ENCODE data around the gene LSM14A.
"Not testable (repeated sequence)": the region's sequence is repeated elsewhere in the genome, so short reads cannot be mapped to it uniquely, and the experiment has no call there.

LSM14A gene

DNA sequence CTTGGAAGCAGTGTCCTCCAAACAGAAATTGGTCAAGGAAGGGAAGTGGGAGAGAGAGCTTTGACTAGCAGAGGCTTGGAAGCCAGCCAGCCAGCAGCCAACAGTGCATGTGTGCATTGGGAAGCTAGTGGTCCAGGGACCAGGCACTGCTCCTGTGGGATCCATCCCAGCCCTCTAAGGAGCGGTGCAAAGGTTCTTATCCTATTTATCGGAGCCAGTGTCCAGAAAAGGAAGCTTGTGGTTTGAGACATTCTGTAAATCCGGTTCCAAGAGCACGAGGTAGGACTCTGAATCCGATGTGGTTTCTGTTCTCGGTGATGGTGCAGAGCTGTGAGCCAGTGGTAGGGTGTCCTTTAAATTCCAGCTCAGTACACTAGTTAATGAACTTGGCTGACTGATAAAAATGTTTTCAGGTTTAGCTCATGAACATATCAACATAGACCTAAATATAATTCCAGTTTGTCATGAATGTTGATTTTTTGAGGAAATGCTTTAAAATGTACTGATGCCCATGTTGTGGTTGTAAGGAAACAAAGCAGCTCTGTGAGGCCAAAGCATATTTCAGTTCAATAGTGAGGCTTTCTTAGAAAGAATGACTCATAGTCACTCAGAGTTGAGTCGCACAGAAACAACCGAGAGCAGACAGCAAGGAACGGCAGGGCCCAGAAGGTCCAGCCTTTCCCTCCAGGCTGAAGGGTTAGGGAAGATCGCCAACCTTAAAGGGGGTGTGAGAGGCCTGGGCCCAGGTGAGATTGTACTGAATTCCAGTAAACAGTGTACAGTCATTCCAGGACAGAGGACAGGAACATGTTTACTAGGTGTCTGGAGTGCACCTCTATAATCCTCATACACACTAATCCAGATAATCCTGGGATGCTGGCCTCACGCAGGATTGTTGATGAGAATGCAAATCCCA is 60.5 kb downstream of the LSM14A start:
- DNase-seq = no peak

DNA sequence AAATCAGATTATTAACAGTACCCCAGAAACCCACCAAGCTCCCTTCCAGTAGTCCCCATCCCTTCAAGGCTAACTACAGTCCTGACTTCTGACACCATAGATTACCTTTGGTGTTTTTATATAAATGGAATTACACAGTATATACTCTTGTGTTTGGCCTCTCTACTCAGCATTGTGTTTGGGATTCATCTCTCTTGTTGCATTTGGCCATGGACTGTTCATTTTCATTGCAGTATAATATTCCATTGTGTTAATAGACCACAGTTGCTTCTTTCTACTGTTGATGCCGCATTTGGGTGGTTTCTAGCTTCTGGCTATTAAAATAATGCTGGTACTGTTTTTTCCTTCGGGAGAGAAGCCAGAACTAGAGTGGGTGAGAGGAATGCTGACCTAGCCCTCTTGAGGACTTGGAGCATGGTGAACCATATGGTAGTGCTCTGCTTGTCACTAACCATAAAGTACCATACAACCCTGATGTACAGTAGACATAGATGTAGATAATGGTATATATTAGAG is 63.2 kb downstream of the LSM14A start:
- no peak for DNase-seq

DNA sequence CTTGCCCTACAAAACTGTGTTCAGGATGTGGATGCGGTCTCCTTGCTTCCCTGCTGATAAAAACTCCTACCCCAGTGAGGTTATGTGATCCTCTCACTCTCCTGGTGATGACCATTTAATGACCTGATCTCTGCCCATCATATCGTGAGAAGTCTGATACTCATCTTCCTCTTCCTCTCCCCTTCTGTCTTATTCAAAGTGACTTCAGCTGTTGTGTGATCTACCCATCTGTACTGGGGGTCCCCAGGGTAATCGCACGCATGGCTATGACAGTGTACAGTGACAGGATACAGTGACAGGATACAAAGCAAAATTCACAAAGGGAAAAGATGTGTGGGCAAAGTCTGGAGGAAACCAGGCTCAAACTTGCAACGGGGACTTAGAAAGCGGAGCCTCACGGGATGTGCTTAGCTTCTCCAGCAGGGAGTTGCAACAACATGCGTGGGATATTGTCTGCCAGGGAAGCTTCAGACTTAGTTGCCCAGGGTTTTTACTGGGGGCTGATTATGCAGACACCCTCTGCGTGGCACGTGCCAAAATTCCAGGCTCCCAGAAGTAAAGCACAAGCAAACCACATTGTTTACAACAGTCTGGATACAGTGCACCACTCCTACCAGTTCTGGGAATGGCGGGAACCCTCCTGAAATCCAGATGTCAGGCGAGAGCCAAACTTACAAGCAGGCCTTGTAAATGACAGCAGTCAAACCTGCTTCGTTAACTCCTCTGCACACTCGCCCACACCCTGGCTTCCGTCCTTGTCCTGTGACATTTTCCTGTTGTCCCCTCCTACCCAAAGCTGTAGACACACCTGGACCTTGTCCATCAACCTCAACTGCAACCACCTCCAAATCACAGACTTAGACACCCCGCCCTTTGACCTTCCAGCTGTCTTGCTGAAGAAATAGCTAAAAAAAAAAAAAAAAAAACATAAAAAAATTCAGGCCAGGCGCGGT is 64.0 kb downstream of the LSM14A start:
- DNase-seq = no peak

DNA sequence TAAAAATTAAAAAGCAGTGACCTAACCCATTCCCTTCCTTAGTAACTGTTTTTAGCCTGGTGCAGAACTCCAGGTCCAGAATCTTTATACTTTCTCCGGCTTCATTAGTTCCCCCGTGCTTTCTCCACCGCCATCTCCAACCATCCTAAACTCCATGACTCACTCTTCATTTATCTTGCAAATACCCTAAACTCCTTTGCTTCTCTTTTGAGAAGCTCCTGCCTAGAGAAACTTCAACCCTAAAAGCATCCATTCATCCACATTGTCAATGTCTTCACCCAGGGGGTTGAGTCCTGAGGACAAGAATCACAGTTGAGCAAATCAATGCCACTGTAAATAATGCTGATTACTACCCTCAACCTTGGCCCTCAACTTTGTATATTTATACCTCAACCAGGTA is 65.0 kb downstream of the LSM14A start:
- DNase-seq = no peak

DNA sequence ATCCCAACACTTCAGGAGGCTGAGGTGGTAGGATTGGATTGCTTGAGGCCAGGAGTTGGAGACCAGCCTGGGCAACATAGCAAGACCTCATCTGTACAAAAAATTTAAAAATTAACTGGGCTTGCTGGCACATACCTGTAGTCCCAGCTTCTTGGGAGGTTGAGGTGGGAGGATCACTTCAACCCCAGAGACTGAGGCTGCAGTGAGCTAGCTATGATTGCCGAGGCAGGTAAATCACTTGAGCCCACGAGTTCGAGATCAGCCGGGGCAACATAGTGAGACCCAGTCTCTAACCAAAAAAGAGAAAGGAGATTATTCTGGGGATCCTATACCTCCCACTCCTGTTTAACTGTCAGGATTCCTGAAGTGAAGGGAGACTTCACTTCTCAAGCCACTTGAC is 65.6 kb downstream of the LSM14A start:
- no peak for DNase-seq

DNA sequence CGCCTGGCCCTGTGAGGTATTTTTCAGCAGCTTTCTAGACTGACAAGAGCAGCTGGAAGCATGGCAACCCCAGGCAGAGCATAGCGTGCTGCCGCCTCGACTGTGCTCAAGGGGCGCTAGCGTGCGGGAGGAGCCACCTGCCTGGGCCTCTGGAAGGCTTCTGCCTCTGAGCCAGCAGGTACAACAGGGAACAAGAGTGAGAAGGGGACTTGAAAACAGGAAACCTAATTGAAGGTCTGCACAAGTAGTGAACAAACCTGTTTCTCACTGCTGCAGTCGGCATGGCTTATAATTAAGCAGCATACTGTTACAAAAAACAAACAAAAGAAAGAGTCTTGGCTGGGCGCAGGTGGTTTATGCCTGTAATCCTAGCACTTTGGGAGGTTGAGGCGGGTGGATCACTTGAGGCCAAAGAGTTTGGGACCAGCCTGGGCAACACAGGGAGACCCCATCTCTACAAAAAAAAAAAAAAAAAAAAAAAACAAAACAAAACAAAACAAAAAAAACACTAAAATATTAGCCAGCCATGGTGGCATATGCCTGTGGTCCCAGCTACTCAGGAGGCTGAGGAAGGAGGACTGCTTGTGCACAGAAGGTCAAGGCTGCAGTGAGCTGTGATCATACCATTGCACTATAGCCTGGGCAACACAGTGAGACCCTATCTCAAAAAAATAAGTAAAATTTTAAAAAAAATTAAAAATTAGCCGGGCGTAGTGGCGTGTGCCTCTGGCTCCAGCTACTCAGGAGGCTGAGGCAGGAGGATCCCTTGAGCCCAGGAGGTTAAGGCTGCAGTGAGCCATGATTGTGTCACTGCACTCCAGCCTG is 69.4 kb downstream of the LSM14A start:
- no peak for DNase-seq

DNA sequence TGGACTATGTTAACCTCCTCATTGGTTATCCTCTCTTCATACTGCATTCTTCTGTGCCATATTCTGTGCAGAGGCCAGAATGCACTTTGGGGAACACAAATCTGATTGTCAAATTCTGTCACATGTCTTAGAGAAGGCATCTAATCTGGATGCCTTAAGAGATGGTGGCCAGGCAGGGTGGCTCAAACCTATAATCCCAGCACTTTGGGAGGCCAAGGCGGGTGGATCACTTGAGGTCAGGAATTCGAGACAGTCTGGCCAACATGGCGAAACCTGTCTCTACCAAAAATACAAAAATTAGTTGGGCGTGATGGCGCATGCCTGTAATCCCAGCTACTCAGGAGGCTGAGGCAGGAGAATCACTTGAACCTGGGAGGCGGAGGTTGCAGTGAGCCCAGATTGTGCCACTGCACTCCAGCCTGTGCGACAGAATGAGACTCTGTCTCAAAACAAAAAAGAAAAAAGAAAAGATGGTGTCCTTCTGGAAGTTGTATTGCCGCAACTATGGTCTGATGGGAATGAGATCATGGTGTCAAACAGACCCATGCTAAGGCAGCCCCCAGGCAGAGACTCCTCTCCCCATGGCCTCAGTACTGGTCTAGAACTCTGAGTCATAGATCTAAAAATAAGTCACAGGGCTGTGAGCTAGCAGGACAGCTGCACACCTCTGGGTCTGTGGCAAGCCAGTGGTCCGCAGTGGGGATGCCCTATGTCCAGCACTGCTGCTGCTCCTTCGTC is 71.0 kb downstream of the LSM14A start:
- not testable (repeated sequence) for DNase-seq

DNA sequence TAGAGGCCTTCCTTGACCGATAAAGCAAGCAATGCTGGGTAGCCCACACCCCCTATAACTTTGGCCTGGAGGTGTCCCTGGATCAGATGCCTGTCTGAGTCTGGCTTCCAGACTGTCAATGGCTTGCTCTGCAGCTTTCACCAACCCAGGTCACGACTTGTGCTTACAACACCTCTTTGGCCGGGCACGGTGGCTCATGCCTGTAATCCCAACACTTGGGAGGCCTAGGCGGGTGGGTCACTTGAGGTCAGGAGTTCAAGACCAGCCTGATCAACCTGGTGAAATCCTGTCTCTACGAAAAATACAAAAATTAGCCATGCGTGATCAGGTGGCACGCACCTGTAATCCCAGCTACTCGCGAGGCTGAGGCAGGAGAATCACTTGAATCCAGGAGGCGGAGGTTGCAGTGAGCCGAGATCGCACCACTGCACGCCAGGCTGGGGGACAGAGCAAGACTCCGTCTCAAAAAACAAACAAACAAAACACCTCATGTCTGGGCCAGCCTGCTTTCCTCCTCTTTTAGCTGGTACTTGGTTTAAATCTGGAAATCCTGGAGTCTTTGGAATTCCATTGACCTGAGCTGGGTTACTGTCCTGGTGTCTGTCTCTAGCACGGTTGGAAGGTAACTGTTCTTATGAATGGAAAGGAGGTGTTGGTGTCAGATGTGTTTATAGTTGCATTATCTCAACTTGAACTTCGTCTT is 71.7 kb downstream of the LSM14A start:
- no peak for DNase-seq

DNA sequence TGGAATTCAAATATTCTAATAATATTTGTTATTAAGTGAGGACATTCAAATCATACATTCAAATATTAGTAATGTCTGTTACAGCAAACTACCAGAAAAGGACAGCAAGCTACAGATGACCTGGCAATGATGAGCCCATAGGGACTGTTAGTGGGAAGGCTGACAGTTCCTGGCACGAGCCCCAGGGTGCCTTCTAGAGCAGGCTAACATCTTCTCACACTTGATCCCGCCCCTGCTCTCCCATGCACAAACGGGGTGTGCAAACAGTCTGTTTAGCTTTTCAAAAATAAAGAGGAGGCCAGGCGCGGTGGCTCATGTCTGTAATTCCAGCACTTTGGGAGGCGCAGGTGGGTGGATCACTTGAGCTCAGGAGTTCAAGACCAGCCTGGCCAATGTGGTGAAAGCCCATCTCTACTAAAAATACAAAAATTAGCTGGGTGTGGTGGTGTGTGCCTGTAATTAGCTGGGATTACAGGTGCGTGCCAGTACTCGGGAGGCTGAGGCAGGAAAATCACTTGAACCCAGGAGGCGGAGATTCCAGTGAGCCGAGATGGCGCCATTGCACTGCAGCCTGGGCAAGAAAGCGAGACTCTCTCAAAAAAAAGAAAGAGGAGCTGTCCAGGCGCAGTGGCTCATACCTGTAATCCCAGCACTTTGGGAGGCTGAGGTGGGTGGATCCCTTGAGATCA is 72.5 kb downstream of the LSM14A start:
- DNase-seq = no peak

DNA sequence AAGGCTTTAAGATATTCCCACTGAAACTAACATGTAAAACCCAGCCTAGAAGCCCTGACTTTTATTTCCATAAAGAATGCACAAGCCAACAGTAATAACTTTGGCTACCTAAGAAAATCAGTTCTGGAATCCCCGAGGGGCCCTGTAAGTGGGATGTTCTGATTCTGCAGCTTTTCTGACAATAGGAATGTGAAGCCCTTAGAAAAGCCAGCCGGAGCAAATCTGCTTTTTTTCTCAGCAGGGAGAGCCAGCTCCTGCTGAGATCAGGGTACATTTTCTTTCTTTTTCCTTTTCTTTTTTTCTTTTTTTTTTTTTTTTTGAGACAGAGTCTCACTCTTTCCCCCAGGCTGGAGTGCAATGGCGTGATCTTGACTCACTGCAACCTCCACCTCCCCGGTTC is 74.0 kb downstream of the LSM14A start:
- no peak for DNase-seq

DNA sequence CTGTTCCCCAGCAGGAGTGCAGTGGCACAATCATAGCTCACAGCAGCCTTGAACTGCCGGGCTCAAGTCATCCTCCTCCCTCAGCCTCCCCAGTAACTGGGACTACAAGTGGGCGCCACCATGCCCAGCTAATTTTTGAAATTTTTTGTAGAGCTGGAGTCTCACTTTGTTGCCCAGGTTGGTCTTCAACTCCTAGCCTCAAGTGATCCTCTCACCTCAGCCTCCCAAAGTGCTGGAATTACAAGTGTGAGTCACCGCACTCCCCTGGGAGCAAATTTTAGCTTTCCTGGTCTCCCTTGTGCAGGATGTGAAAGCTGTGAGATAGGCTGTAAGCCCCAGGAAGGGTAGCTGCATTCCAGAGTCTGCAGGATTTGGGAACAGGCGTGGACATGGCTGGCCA is 76.6 kb downstream of the LSM14A start:
- DNase-seq = no peak

DNA sequence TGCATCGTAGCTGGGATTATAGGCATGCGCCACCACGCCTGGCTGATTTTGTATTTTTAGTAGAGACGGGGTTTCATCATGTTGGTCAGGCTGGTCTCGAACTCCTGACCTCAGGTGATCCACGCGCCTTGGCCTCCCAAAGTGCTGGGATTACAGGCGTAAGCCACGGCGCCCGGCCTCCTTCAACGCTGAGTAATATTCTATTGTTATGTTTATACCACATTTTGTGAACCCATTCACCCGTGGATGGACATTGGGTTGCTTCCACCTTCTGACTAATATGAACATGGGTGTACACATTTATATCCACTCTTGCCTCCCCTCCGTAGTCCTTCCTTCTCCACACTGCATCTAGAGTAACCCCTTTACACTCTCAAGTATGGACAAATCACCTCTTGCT is 80.9 kb downstream of the LSM14A start:
- DNase-seq = not testable (repeated sequence)

DNA sequence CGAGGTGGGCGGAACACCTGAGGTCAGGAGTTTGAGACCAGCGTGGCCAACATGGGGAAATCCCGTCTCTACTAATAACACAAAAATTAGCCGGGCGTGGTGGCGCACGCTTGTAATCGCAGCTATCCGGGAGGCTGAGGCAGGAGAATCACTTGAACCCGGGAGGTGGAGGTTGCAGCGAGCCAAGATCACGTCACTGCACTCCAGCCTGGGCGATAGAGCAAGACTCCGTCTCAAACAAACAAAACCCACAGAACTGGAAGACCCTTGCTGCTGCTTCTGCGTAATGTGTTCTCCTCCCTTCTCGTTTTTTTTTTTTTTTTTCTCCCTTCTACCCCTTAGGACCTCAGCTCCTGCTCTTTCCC is 81.4 kb downstream of the LSM14A start:
- DNase-seq = not testable (repeated sequence)

DNA sequence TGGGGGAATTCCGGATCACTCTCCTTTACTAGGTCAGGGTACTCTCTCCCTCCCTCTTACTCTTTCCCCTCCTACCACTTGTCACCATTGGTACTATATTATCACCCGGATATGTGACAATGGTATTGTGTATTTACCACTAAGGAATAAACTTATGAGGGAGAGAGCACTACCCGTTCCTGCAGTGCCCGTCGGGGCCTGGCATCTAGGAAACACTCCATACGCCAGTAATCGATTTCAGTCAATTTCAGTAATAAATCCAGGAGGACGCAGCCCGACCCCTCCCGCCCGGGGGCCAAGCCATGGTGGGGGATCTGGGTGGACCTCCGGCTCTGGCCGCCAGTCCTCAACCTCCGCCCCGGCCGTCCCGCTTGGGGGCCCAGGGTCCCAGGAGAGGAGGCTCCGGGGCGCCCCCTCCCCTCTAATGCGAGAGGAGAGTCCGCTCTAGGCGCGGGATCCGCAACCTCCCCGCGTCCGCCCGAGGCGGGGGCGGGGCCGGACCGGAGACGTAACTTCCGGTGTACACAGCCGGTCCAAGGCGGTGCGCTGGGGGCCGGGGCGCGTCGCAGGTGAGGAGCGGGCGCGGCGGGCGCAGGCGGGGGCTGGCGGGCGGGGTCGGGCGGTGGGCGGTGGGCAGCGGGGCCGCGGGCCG is 81.9 kb downstream of the LSM14A start, which contains the start of gene GARRE1:
Gene GARRE1, plus strand, starts transcription at position 509 of the 652 bp plus-strand sequence. CDS start 45,920 bp downstream, outside the sequence.
- peak; percentile 88 for DNase-seq

DNA sequence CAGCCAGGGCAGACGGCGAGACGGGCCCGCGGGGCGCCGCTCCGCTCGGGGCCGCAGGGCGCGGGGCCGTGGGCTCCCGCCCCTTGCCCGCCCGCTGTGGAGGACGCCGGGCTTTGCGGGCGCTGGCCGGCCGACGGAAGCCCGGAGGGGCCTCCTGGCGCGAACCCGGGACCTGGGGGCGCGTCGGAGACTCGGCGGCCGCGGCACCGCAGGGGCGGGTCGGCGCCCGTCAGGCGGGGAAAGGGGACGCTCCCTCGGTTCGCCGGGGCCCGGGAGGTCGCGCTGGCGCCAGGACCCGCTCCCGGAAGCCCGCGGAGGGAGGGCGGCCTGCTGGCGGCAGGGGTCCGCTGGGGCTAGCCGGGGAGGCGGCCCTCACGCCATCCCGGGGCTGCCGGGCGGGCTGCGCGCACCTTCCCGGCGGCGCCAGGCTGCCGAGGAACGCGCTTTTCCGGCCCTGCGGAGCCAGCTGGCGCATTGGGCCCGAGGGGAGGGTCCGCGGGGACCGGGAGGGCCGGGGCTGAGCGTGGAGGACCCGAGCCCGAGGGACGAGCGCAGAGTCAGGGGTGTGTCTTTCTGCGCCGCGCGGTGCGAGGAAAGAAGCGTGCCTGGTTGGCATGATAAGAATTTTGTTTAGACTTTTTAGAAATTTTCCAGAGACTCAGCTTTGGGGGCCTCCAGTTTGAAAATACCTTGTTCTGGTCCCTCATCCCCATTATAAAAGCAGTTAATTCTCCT is 82.6 kb downstream of the LSM14A start:
- DNase-seq = peak; percentile 36

DNA sequence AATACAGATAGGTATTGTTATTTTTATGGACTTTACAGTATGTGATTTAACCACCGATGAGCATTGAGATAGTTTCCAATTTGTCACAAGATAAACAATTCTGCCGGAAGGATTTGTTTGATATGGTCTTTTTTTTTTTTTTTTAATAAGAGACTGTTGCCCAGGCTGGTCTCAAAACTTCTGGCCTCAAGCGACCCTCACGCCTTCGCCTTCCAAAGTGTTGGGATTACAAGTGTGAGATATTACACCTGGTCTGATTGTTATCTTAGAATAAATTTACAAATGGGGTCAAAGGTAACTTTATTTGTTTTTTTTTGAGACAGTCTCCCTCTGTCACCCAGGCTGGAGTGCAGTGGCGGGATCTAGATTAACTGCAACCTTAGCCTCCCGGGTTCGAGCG is 83.2 kb downstream of the LSM14A start:
- DNase-seq = no peak

DNA sequence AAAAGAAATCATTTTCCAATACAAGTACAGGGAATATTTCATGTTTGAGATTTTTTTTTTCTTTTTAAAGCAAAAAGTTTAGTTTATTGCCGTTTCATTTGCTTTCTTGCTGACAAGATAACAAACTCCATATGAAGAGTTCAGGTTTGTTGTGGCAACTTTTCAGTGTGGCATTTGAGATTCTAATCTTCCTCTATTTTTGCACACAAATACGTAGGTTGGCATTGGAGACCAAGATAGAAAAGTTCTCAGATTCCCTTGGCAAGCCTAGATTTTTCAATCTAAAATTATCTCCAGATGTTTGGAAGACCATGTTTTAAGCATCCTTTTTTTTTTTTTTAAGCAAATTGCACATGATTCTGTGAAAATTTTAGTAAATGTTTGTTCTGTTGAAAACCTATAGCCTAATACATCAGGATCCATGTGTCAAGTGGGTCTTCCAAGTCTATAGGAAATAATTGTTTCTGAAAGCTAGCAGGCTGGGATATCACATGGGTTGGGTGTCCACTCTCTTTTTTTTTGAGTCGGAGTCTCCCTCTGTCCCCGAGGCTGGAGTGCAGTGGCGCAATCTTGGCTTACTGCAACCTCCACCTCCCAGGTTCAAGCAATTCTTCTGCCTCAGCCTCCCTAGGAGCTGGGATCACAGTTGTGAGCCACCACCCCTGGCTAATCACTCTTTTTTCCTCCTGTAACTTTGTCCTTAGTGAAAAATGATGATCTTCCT is 84.7 kb downstream of the LSM14A start:
- no peak for DNase-seq

DNA sequence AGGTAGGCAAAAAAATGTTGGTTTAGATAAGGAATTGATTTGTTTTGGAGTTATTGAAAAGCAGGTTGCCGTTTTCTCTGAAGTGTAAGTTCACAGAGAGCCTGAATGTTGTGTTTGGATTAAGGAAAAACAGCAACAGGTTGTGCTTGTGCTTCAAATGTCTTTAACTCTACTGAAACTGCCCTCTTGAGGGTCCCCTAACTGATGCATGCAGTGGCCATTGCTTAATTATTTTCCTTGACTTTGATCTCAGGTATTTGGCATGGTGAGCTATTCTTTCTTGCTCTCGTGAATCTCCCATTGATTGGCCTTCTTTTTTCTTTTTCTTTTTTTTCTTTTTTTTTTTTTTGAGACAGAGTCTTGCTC is 85.2 kb downstream of the LSM14A start:
- DNase-seq = no peak

Measured in stimulated activated CD4-positive, alpha-beta T cell treated with anti-CD3 and anti-CD28 coated beads, Interleukin-4, amount 100 ng/mL, for 1 hour (primary cell).